Panc1 (cell line): ENCODE measurements around the gene RIPPLY3.

Experiments used
- POLR2AphosphoS5 ChIP-seq: IDR thresholded peaks from 2 replicates; pipeline ENCODE4 v1.6.1; 2012; ENCODE audit warnings: mild to moderate bottlenecking, low read depth, low read length, moderate library complexity
- SIN3A ChIP-seq: IDR thresholded peaks from 2 replicates; pipeline ENCODE4 v1.6.1; 2012; ENCODE audit warnings: low read depth, mild to moderate bottlenecking, low read length, moderate library complexity, borderline replicate concordance; ENCODE audit not compliant: insufficient read depth
- TCF7L2 ChIP-seq: IDR thresholded peaks from 2 replicates; pipeline ENCODE4 v1.6.1; 2011; ENCODE audit warnings: mild to moderate bottlenecking, low read depth, low read length, inconsistent platforms
- TF ChIP-seq, protein P1 (sequence below), 2 experiments: IDR thresholded peaks; 2 replicates each; pipeline ENCODE4 v1.6.1; 2011 to 2012; ENCODE audit warnings: low read depth in 2 of 2, control low read depth in 1 of 2, low read length in 1 of 2, mild to moderate bottlenecking in 1 of 2, moderate library complexity in 1 of 2; ENCODE audit not compliant: insufficient read depth in 1 of 2
- TF ChIP-seq, protein P2 (sequence below): fragments of 450-650 bp; IDR thresholded peaks from 2 replicates; pipeline ENCODE4 v1.5.1; 2017; ENCODE audit warnings: mild to moderate bottlenecking

DNA sequence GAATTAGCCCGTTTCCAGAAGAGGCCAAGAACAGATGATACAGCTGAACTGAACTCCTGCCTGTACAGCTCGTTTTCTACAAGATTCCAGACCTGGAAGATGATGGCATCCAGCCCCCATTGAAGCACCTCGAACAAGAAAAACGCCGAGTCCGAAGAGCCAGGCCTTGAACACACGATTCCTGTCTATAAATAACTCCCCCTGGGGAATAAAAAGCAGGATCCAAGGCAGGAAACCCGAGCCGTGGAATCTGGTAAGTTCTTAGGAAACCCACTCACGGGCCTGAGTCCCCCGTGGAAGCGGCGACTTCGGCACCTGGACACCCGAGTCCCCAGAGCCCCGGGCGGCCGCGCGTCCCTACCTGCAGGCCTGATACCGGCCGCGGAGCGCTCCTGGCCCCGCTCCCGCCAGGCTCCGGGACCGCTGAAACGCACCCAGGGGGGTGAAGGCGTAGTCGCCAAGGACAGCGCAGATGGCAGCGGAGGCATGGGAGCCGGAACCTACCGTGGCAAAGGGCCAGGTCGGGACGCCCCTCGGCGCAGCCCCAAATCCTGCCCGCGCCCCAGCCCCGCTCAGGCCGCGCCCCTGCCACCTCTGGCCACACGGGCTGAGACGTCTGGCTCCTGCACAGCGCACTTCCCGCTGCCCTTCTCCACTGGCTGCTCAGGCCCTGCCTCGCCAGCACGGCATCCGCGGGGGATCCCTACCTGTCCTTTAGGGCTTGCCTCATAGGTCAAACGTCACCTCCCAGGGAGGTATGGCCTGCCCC lies 26.0 kb upstream of the RIPPLY3 start:
- TF ChIP-seq, protein P1, sequence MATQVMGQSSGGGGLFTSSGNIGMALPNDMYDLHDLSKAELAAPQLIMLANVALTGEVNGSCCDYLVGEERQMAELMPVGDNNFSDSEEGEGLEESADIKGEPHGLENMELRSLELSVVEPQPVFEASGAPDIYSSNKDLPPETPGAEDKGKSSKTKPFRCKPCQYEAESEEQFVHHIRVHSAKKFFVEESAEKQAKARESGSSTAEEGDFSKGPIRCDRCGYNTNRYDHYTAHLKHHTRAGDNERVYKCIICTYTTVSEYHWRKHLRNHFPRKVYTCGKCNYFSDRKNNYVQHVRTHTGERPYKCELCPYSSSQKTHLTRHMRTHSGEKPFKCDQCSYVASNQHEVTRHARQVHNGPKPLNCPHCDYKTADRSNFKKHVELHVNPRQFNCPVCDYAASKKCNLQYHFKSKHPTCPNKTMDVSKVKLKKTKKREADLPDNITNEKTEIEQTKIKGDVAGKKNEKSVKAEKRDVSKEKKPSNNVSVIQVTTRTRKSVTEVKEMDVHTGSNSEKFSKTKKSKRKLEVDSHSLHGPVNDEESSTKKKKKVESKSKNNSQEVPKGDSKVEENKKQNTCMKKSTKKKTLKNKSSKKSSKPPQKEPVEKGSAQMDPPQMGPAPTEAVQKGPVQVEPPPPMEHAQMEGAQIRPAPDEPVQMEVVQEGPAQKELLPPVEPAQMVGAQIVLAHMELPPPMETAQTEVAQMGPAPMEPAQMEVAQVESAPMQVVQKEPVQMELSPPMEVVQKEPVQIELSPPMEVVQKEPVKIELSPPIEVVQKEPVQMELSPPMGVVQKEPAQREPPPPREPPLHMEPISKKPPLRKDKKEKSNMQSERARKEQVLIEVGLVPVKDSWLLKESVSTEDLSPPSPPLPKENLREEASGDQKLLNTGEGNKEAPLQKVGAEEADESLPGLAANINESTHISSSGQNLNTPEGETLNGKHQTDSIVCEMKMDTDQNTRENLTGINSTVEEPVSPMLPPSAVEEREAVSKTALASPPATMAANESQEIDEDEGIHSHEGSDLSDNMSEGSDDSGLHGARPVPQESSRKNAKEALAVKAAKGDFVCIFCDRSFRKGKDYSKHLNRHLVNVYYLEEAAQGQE (IDR thresholded peaks at IDR 0.05; ENCODE audit: insufficient read depth in 1 of 2, low read depth in 2 of 2, low read length in 1 of 2), result no peak
- TF ChIP-seq, protein P2, sequence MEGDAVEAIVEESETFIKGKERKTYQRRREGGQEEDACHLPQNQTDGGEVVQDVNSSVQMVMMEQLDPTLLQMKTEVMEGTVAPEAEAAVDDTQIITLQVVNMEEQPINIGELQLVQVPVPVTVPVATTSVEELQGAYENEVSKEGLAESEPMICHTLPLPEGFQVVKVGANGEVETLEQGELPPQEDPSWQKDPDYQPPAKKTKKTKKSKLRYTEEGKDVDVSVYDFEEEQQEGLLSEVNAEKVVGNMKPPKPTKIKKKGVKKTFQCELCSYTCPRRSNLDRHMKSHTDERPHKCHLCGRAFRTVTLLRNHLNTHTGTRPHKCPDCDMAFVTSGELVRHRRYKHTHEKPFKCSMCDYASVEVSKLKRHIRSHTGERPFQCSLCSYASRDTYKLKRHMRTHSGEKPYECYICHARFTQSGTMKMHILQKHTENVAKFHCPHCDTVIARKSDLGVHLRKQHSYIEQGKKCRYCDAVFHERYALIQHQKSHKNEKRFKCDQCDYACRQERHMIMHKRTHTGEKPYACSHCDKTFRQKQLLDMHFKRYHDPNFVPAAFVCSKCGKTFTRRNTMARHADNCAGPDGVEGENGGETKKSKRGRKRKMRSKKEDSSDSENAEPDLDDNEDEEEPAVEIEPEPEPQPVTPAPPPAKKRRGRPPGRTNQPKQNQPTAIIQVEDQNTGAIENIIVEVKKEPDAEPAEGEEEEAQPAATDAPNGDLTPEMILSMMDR, result no peak
- TF ChIP-seq POLR2AphosphoS5, result no peak
- no peak for TF ChIP-seq SIN3A
- no peak for TF ChIP-seq TCF7L2
